Activated naive CD4-positive, alpha-beta T cell treated with anti-CD3 and anti-CD28 coated beads, Interleukin-2, amount 10 ng/mL, durations not matched to agents 7 days and 5 days (primary cell): ENCODE data around the gene KRT79.

Experiments used
- CTCF ChIA-PET: fragments of 350-600 bp; sonication (Branson Sonifier 250); formaldehyde crosslinking; loops from one replicate; lab custom pipeline; 2021; ENCODE audit warnings: antibody characterized with exemption; lab: Charles Lee
- DNase-seq: peaks from one replicate; pipeline ENCODE4 v3.0.0-alpha.2; 2020
- H3K27ac Mint-ChIP-seq: one replicate; pipeline ENCODE4 v1.8.0; 2021; ENCODE audit warnings: mild to moderate bottlenecking, moderate library complexity, mixed read lengths
- H3K27me3 Mint-ChIP-seq: one replicate; pipeline ENCODE4 v1.8.0; 2021; ENCODE audit warnings: mild to moderate bottlenecking, mixed read lengths
- H3K36me3 Mint-ChIP-seq: one replicate; pipeline ENCODE4 v1.8.0; 2021; ENCODE audit warnings: mixed read lengths
- H3K4me1 Mint-ChIP-seq: one replicate; pipeline ENCODE4 v1.8.0; 2021; ENCODE audit warnings: mixed read lengths
- H3K4me3 Mint-ChIP-seq: one replicate; pipeline ENCODE4 v1.8.0; 2021; ENCODE audit warnings: mild to moderate bottlenecking, moderate library complexity, mixed read lengths
- H3K9me3 Mint-ChIP-seq: one replicate; pipeline ENCODE4 v1.8.0; 2021; ENCODE audit warnings: mixed read lengths

KRT79 gene

GRCh38 chr12:52836042-52836466, 1.9 kb upstream of the KRT79 start:
- H3K9me3 Mint-ChIP-seq: no peaks in the 10 kb centered on the region
- H3K27ac Mint-ChIP-seq: peak overlapping the region; percentile 33
- peak; percentile 32 for DNase-seq
- no peaks in the 10 kb centered on the region for H3K36me3 Mint-ChIP-seq
- H3K4me3 Mint-ChIP-seq: no peak overlapping the region
- peaks cover 25% of the 10 kb centered on the region for H3K27me3 Mint-ChIP-seq
- CTCF ChIA-PET: interaction anchor here (1.4 to 2.0 kb wide), 2 partner anchors 43 to 49 kb away, joined by 4 to 5 read pairs; no protein-coding TSS in a partner anchor
- peaks cover 14% of the 10 kb centered on the region for H3K4me1 Mint-ChIP-seq

- no peak overlapping the region for H3K4me3 Mint-ChIP-seq
- peaks cover 25% of the 10 kb centered on the region for H3K27me3 Mint-ChIP-seq
- CTCF ChIA-PET: interaction anchor here (1.4 to 2.0 kb wide), 2 partner anchors 44 to 50 kb away, joined by 4 to 5 read pairs; no protein-coding TSS in a partner anchor
- H3K9me3 Mint-ChIP-seq: no peaks in the 10 kb centered on the region
- DNase-seq: no peak
- no peaks in the 10 kb centered on the region for H3K36me3 Mint-ChIP-seq
- H3K4me1 Mint-ChIP-seq: peaks cover 14% of the 10 kb centered on the region
- H3K27ac Mint-ChIP-seq: no peak overlapping the region
These were observed 1.3 kb upstream of the KRT79 start for GRCh38 chr12:52835271-52836041.

DNA sequence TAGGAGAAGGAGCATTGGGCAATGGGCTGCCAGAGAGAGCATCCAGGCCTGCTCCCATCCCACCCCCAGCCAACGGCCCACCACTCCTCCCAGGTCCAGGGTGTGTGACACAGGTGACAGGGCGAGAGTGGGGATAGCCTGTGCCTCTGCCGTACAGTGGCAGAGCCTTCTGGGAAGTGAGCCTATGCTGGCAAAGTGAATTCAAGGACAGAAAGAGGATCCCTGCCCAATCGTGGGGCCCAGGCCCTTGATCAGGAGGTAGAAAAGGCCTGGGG, 553 bp upstream of the KRT79 start:
- no peak overlapping the region for H3K27ac Mint-ChIP-seq
- no peaks in the 10 kb centered on the region for H3K9me3 Mint-ChIP-seq
- no peak for DNase-seq
- H3K27me3 Mint-ChIP-seq: peaks cover 29% of the 10 kb centered on the region
- no peak overlapping the region for H3K4me3 Mint-ChIP-seq
- H3K4me1 Mint-ChIP-seq: peaks cover 14% of the 10 kb centered on the region
- CTCF ChIA-PET: no interaction called here
- no peaks in the 10 kb centered on the region for H3K36me3 Mint-ChIP-seq

- CTCF ChIA-PET: no interaction called here
- no peaks in the 10 kb centered on the region for H3K9me3 Mint-ChIP-seq
- no peaks in the 10 kb centered on the region for H3K36me3 Mint-ChIP-seq
- H3K27me3 Mint-ChIP-seq: peaks cover 19% of the 10 kb centered on the region
- no peak for DNase-seq
- H3K27ac Mint-ChIP-seq: no peak overlapping the region
- H3K4me1 Mint-ChIP-seq: peaks cover 14% of the 10 kb centered on the region
- H3K4me3 Mint-ChIP-seq: no peak overlapping the region
These were observed 866 bp downstream of the KRT79 start for GRCh38 chr12:52832985-52833905.

- H3K27ac Mint-ChIP-seq: no peak overlapping the region
- H3K9me3 Mint-ChIP-seq: no peaks in the 10 kb centered on the region
- peaks cover 14% of the 10 kb centered on the region for H3K27me3 Mint-ChIP-seq
- CTCF ChIA-PET: interaction anchor here (0.9 kb wide), 1 partner anchor 33 kb away, joined by 4 read pairs; no protein-coding TSS in a partner anchor
- H3K4me1 Mint-ChIP-seq: peaks cover 14% of the 10 kb centered on the region
- no peak for DNase-seq
- H3K36me3 Mint-ChIP-seq: no peaks in the 10 kb centered on the region
- no peak overlapping the region for H3K4me3 Mint-ChIP-seq
These were observed 1.7 kb downstream of the KRT79 start for GRCh38 chr12:52832451-52832850.

GRCh38 chr12:52831251-52831650, 2.9 kb downstream of the KRT79 start:
- H3K4me3 Mint-ChIP-seq: no peak overlapping the region

DNA sequence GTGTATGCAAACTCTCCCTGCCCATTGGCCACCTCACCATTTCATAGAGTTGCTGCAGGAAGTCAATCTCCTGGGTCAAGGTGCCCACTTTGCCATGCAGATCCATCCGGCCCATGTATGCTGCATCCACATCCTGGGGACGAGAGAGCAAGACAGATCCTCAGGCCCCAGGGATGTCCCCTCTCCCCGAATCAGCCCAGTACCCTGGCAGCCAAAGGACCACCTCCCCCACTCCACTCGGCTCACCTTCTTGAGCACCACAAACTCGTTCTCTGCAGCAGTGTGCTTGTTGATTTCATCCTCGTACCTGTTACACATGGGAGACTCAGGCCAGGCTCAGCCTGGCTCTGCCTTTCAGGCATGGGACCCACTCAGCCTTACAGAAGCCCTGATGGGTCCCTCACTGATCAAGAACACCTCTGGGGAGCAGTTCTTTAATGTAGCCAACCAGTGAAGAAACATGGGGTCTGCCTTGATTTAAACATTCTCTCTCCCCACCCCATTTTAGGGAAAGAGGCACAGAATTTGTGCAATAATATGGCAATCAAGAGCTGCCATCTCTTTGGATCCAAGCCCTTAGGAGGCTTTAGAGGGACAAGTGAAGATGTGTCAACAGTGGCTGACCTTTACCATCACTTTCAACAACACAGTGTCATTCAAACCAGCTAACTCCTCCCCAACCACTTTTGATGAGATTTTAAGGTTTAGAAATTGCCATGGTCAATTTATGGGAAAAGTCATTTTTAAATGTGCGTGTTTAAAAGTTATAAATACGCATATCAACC, 3.9 kb downstream of the KRT79 start:
- Mint-ChIP-seq H3K4me3 (no peak overlapping the region), H3K4me1 (no peaks in the 10 kb centered on the region), H3K36me3 (no peaks in the 10 kb centered on the region), H3K27ac (no peak overlapping the region), H3K27me3 (peaks cover 13% of the 10 kb centered on the region), H3K9me3 (no peaks in the 10 kb centered on the region)
- CTCF ChIA-PET: no interaction called here
- no peak for DNase-seq

More at GRCh38 chr12:52831251-52831650, 2.9 kb downstream of the KRT79 start:
- no peak overlapping the region for H3K27ac Mint-ChIP-seq
- H3K36me3 Mint-ChIP-seq: no peaks in the 10 kb centered on the region
- H3K9me3 Mint-ChIP-seq: no peaks in the 10 kb centered on the region
- CTCF ChIA-PET: interaction anchor here (0.9 kb wide), 1 partner anchor 48 kb away, joined by 3 read pairs; no protein-coding TSS in a partner anchor
- peaks cover 13% of the 10 kb centered on the region for H3K27me3 Mint-ChIP-seq
- H3K4me1 Mint-ChIP-seq: peaks cover 4% of the 10 kb centered on the region
- no peak for DNase-seq

DNA sequence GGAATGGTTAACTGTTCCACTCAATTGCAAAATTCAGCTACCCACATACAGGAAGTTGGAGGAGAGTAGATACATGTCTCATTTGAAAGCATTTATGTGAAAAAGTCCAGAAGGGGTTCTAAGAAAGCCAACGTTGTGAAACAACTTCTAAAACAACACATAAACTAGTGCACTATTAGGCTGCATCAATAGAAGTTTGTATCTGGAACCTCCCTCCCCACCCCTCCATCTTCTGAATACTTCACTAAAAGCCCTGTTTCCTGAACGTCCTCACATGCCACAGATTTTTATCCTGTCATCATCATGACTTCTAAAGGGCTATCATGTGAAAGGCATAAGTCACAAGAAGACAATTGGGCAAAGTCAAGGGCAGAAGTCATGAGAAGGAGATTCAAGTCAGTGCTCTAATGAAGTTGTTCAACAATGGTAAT, 5.5 kb downstream of the KRT79 start:
- DNase-seq: no peak
- H3K27me3 Mint-ChIP-seq: peaks cover 10% of the 10 kb centered on the region
- H3K4me1 Mint-ChIP-seq: no peaks in the 10 kb centered on the region
- H3K4me3 Mint-ChIP-seq: no peak overlapping the region
- no peaks in the 10 kb centered on the region for H3K36me3 Mint-ChIP-seq
- no peak overlapping the region for H3K27ac Mint-ChIP-seq
- CTCF ChIA-PET: interaction anchor here (0.6 kb wide), 2 partner anchors 56 to 114 kb away, joined by 3 read pairs; no protein-coding TSS in a partner anchor
- H3K9me3 Mint-ChIP-seq: no peaks in the 10 kb centered on the region

GRCh38 chr12:52828156-52828555, 6.0 kb downstream of the KRT79 start:
- Mint-ChIP-seq H3K4me3 (no peak overlapping the region), H3K36me3 (no peaks in the 10 kb centered on the region), H3K27me3 (peaks cover 8% of the 10 kb centered on the region), H3K9me3 (no peaks in the 10 kb centered on the region), H3K4me1 (no peaks in the 10 kb centered on the region), H3K27ac (no peak overlapping the region)
- DNase-seq: no peak
- CTCF ChIA-PET: interaction anchor here (0.6 kb wide), 2 partner anchors 55 to 114 kb away, joined by 3 read pairs; no protein-coding TSS in a partner anchor

- Mint-ChIP-seq H3K27me3 (peaks cover 8% of the 10 kb centered on the region), H3K4me1 (no peaks in the 10 kb centered on the region), H3K9me3 (no peaks in the 10 kb centered on the region), H3K36me3 (no peaks in the 10 kb centered on the region), H3K27ac (no peak overlapping the region), H3K4me3 (no peak overlapping the region)
- no peak for DNase-seq
- CTCF ChIA-PET: no interaction called here
These were observed 6.5 kb downstream of the KRT79 start for GRCh38 chr12:52827499-52828090.

GRCh38 chr12:52826611-52827498, 7.3 kb downstream of the KRT79 start:
- CTCF ChIA-PET: no interaction called here
- Mint-ChIP-seq H3K4me3 (no peak overlapping the region), H3K4me1 (no peaks in the 10 kb centered on the region), H3K27ac (peak overlapping the region; percentile 12), H3K9me3 (no peaks in the 10 kb centered on the region), H3K27me3 (peaks cover 8% of the 10 kb centered on the region), H3K36me3 (no peaks in the 10 kb centered on the region)
- DNase-seq: no peak

DNA sequence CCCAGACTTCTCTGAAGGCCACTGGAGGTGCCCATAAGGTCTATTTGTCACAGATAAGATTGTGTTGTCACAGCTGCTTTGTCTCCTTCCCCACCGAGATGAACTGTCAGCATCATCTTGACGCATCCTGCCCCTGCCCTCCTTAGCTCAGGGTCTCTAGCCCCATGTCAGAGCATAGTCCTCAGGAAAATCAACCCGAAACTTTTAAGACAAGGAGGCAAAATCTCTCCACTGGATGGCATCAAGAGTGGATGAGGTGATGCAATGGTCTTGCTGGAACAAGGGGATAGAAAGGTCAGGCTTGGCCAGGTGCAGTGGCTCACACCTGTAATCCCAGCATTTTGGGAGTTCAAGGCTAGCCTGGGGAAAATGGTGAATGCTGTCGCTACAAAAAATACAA, 8.2 kb downstream of the KRT79 start:
- DNase-seq: no peak
- Mint-ChIP-seq H3K36me3 (no peaks in the 10 kb centered on the region), H3K4me3 (no peak overlapping the region), H3K27me3 (peaks cover 8% of the 10 kb centered on the region), H3K9me3 (no peaks in the 10 kb centered on the region), H3K4me1 (no peaks in the 10 kb centered on the region), H3K27ac (no peak overlapping the region)
- CTCF ChIA-PET: no interaction called here
